Smooth muscle cell (in vitro differentiated cells): ENCODE measurements around the gene SLC43A3. TPM values are rescaled to one million over a fixed set of nuclear protein-coding genes. Genes with fewer than 3 reads are reported as not detected.
A peak's percentile ranks its signal among the peaks of the same experiment; 100 is the strongest.

ENCODE experiments used
- DNase-seq: peaks from one replicate; lab custom pipeline; 2025; ENCODE audit not compliant: unreplicated experiment; lab: John Stamatoyannopoulos, UW
- H2AFZ ChIP-seq: fragments of 200-600 bp; sonication (generic); 2 replicates; pipeline ENCODE4 v1.6.0; 2016; ENCODE audit warnings: antibody characterized with exemption, low read depth, mild to moderate bottlenecking
- H3F3A ChIP-seq: fragments of 200-600 bp; sonication (generic); 2 replicates; pipeline ENCODE4 v1.6.0; 2017; ENCODE audit warnings: antibody characterized with exemption, low read depth
- H3K27ac ChIP-seq: fragments of 200-600 bp; sonication (generic); 2 replicates; pipeline ENCODE4 v1.5.1; 2016; ENCODE audit warnings: low read depth, mild to moderate bottlenecking
- H3K27me3 ChIP-seq: fragments of 200-600 bp; sonication (generic); 2 replicates; pipeline ENCODE4 v1.6.1; 2016; ENCODE audit warnings: low read depth, mild to moderate bottlenecking
- H3K36me3 ChIP-seq: fragments of 200-600 bp; sonication (generic); 2 replicates; pipeline ENCODE4 v1.5.1; 2016; ENCODE audit warnings: low read depth
- H3K4me1 ChIP-seq: fragments of 200-600 bp; sonication (generic); 2 replicates; pipeline ENCODE4 v1.5.1; 2016; ENCODE audit warnings: low read depth
- H3K4me2 ChIP-seq: fragments of 200-600 bp; sonication (generic); 2 replicates; pipeline ENCODE4 v1.6.0; 2016; ENCODE audit warnings: mild to moderate bottlenecking
- H3K4me3 ChIP-seq: fragments of 200-600 bp; sonication (generic); 2 replicates; pipeline ENCODE4 v1.5.1; 2016; ENCODE audit warnings: mild to moderate bottlenecking
- H3K79me2 ChIP-seq: fragments of 200-600 bp; sonication (generic); 2 replicates; pipeline ENCODE4 v1.6.0; 2016; ENCODE audit warnings: low read depth, mild to moderate bottlenecking
- H3K9ac ChIP-seq: fragments of 200-600 bp; sonication (generic); 2 replicates; pipeline ENCODE4 v1.6.0; 2016; ENCODE audit warnings: low read depth
- H3K9me3 ChIP-seq: fragments of 200-600 bp; sonication (generic); replicated peaks from 2 replicates; pipeline ENCODE4 v1.5.1; 2016; ENCODE audit warnings: low read depth
- H4K20me1 ChIP-seq: fragments of 200-600 bp; sonication (generic); 2 replicates; pipeline ENCODE4 v1.6.0; 2016; ENCODE audit warnings: low read depth
- WGBS: methylation state at CpG from one replicate; pipeline ENCODE4 v1.1.7; 2016; ENCODE audit warnings: low lambda C conversion rate; 5-methylcytosine and 5-hydroxymethylcytosine counted together
- polyA plus RNA-seq: library from polyadenylated mRNA; unstranded; fragments of >200 nt; fragmentation: Nextera tagmentation; extraction: Ambion mirVana; gene quantifications from 2 replicates; pipeline ENCODE4 v1.2.1, GENCODE V29; 2016
- total RNA-seq: library from RNA; depleted of rRNA; stranded (reverse); fragments of >200 nt; gene quantifications from 2 replicates; pipeline ENCODE4 v1.2.3, GENCODE V29; 2014
- TF ChIP-seq, protein P1 (sequence below): fragments of 200-600 bp; sonication (generic); IDR thresholded peaks from 2 replicates; pipeline ENCODE4 v1.5.1; 2017; ENCODE audit warnings: borderline replicate concordance, mild to moderate bottlenecking, antibody characterized with exemption; ENCODE audit not compliant: insufficient read depth, poor library complexity, severe bottlenecking

The SLC43A3 gene
- total and polyA plus RNA-seq, 2 experiments from 2014 or later: 9.3 to 12.8 TPM

DNA sequence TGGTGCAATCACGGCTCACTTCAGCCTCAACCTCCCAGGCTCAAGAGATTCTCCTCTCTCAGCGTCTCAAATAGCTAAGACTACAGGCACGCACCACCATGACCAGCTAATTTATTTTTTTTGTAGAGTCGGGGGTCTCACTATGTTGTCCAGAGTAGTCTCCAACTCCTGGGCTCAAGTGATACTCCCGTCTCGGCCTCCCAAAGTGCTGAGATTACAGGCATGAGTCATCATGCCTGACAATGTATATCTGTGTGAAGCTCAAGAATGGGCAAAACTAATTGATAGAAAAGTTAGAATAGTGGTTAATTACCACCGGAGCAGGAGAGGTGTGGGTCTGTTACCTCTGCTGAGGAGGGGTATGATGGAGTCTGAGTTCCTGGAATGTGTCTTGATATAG, 9.1 kb upstream of the SLC43A3 start:
- DNase-seq: no peak
- Histone ChIP-seq H2AFZ (no peak overlapping the region), H3K9me3 (no peaks in the 10 kb centered on the region), H3K4me3 (no peak overlapping the region), H4K20me1 (no peaks in the 10 kb centered on the region), H3K79me2 (no peaks in the 10 kb centered on the region), H3K36me3 (no peaks in the 10 kb centered on the region), H3K27me3 (no peaks in the 10 kb centered on the region), H3F3A (peaks cover 17% of the 10 kb centered on the region), H3K9ac (no peak overlapping the region), H3K27ac (no peak overlapping the region), H3K4me2 (no peak overlapping the region), H3K4me1 (peaks cover 17% of the 10 kb centered on the region)
- 66% methylated on average over 7 of the region's 7 CpGs for WGBS
- TF ChIP-seq, protein P1, sequence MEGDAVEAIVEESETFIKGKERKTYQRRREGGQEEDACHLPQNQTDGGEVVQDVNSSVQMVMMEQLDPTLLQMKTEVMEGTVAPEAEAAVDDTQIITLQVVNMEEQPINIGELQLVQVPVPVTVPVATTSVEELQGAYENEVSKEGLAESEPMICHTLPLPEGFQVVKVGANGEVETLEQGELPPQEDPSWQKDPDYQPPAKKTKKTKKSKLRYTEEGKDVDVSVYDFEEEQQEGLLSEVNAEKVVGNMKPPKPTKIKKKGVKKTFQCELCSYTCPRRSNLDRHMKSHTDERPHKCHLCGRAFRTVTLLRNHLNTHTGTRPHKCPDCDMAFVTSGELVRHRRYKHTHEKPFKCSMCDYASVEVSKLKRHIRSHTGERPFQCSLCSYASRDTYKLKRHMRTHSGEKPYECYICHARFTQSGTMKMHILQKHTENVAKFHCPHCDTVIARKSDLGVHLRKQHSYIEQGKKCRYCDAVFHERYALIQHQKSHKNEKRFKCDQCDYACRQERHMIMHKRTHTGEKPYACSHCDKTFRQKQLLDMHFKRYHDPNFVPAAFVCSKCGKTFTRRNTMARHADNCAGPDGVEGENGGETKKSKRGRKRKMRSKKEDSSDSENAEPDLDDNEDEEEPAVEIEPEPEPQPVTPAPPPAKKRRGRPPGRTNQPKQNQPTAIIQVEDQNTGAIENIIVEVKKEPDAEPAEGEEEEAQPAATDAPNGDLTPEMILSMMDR: no peak

DNA sequence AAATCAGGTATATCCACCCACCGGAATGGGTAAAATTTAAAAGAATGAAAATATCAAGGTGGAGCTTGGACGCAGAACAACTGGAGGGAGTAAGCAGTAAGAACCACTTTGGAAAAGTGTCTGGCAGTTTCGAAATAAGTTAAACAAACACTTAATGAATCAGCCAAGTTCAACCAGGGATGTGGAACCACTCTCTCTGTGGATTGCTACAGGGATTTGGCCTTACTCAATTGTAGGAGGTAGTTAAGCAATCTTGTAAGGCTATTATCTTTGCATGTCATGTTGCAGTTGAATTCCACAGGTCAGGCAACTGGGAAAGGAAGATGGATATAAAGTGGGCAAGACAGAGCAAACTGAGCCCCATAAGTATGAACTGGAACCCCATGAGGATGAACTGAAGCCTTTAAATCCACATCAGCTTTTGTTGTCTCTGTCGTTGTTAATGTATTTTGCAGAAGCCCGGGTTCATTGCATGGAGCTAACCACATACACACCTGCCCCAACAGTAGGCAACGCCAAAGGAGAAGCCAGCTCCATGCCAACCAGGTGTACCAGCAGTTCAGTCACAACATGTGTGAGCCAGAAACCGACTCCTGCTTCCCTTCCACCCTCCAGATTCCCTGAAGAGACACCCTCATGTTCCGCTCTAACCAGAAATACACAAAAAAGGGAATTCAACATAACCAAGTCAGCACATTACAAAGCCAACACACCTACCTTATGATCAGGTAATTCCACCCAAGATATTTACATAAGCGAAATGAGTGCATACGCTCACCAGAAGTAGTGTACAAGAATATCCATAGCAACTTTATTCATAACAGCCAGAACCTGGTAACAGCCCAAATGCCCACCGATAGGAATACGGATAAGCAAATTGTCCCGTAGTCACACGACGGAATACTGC, 8.0 kb upstream of the SLC43A3 start:
- Histone ChIP-seq H3F3A (peaks cover 17% of the 10 kb centered on the region), H3K4me2 (peak overlapping the region; percentile 54), H3K79me2 (no peaks in the 10 kb centered on the region), H3K4me3 (no peak overlapping the region), H4K20me1 (no peaks in the 10 kb centered on the region), H3K4me1 (peaks cover 17% of the 10 kb centered on the region), H3K36me3 (no peaks in the 10 kb centered on the region), H3K9me3 (no peaks in the 10 kb centered on the region), H3K27me3 (no peaks in the 10 kb centered on the region), H3K27ac (peak overlapping the region; percentile 33), H3K9ac (no peak overlapping the region), H2AFZ (no peak overlapping the region)
- TF ChIP-seq, protein P1: no peak
- WGBS: 72% methylated on average over 15 of the region's 15 CpGs
- no peak for DNase-seq

DNA sequence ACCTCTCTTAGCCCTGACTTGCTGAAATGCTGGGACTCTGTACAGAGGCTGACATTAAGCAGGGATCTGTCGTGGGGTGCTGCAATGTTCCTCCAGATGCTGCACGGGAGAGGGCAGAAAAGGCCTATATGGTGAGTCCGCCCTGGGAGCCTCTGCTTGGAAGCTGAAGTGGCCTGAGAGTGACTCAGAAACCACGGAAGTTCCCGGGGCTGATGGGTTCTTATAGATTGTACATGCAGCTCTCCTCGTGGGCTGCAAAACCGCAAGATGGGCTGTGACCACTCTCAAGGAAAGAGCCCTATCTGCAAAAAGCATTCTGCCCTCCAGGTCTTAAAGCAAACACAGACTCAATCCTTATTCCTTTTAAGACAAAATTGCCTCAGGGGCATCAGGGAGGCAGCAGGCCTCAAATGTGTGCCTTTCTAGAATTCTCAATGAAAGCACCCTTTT, 5.8 kb upstream of the SLC43A3 start:
- no peaks in the 10 kb centered on the region for H3K79me2 ChIP-seq
- peak; percentile 51 for DNase-seq
- H4K20me1 ChIP-seq: no peaks in the 10 kb centered on the region
- no peak overlapping the region for H3K4me3 ChIP-seq
- H3F3A ChIP-seq: peaks cover 17% of the 10 kb centered on the region
- H3K27me3 ChIP-seq: peaks cover 3% of the 10 kb centered on the region
- H3K4me1 ChIP-seq: peaks cover 17% of the 10 kb centered on the region
- peak overlapping the region; percentile 66 for H3K4me2 ChIP-seq
- no peak overlapping the region for H2AFZ ChIP-seq
- H3K27ac ChIP-seq: peak overlapping the region; percentile 71
- 5% methylated on average over 7 of the region's 7 CpGs for WGBS
- no peak overlapping the region for H3K9ac ChIP-seq
- TF ChIP-seq, protein P1: no peak
- H3K36me3 ChIP-seq: no peaks in the 10 kb centered on the region
- no peaks in the 10 kb centered on the region for H3K9me3 ChIP-seq
